GM19193 (cell line): Measurements from ENCODE around the gene ACSM2B.
"Not testable (repeated sequence)": the region's sequence is repeated elsewhere in the genome, so short reads cannot be mapped to it uniquely, and the experiment has no call there.

Experiments used
- POLR2A ChIP-seq: IDR thresholded peaks from 4 replicates; pipeline ENCODE4 v1.6.1; 2011; ENCODE audit not compliant: insufficient read depth, insufficient read length; ENCODE audit errors: extremely low read depth

Gene ACSM2B, protein sequence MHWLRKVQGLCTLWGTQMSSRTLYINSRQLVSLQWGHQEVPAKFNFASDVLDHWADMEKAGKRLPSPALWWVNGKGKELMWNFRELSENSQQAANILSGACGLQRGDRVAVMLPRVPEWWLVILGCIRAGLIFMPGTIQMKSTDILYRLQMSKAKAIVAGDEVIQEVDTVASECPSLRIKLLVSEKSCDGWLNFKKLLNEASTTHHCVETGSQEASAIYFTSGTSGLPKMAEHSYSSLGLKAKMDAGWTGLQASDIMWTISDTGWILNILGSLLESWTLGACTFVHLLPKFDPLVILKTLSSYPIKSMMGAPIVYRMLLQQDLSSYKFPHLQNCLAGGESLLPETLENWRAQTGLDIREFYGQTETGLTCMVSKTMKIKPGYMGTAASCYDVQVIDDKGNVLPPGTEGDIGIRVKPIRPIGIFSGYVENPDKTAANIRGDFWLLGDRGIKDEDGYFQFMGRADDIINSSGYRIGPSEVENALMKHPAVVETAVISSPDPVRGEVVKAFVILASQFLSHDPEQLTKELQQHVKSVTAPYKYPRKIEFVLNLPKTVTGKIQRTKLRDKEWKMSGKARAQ

GRCh38 chr16:20576145-20576544, at the start of gene ACSM2B:
ACSM2B (minus strand) TSS chr16:20576367; CDS start chr16:20564845, 11,522 bp downstream.
- not testable (repeated sequence) for TF ChIP-seq POLR2A

DNA sequence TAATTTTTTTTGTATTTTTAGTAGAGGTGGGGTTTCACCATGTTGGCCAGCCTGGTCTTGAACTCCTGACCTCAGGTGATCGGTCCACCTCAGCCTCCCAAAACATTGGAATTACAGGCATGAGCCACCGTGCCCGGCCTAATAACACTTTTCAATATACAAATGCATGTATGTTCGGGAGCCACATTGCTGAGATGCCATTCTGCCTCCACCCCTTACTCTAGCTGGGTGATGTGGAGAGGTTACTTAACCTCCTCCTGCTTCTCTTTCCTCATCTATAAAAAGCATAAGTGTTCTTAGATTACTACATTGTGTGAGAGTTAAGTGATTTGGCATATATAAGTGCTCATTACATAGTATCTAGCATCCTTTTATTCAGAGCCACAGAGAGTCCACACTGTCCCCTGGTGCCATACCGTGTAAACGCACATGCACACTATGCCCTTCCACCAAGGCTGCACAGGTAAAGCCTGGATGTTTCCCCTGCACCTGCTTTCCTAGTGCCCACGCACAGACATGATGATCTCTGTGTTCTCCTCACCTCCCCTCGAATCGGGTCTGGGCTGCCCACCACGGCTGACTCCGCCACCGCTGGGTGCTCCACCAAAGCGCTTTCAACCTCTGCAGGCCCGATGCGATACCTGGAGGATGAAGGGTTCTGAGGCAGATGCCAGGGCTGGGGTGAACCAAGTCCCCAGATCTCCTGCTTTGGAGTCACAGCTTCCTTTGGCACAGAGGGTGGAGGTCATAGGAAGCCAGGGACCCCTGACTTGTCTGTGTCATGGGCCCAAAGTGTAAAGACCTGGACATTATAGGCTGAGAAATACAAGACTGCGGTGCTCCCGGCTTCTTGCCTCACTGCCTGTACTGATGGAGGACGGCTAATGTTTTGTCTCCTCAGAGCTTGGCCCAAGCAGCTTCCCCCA, 49.0 kb upstream of the ACSM2B start:
- TF ChIP-seq POLR2A: no peak

GRCh38 chr16:20624205-20624604, 48.0 kb upstream of the ACSM2B start:
- no peak for TF ChIP-seq POLR2A

- TF ChIP-seq POLR2A: no peak
Observed at GRCh38 chr16:20622498-20622870, 46.3 kb upstream of the ACSM2B start.

DNA sequence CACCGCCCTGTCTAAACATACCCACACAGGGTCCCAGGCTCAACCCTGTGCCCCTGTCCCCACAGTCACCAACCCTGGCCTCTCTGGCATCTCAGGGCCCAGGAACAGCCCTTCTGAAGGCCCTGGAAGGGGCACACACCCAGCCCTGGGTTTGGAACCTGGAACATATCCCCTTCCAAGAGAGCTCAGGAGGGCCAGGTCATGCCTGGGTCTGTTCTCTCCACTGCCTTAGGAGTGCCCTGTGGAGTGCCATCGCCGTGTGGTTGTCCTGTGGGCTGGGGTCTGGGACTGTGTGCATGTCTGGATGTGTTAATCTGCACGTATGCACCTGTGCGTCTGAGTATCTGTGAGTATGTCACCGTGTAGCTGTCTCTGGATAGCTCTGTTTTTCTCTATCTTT, 45.2 kb upstream of the ACSM2B start:
- no peak for TF ChIP-seq POLR2A

DNA sequence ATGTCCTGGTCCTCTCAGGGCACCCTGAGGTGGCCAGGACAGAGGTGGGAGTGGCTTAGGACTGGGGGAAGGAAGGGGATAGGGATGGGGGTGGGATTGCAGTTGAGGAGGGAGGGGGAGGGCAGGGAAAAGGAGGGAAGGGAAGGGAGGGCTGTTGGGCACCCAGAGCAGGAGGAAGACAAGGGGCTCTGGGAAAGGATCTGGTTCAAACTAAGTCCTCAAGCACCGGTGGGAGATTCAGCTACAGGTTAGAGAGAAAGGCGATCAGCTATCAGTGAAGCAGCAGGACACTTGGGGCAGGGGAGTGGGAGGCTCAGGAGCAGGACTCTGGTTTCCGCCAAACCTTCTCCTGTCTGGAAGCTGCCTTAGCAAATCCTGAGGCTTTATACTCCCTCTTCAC, 44.6 kb upstream of the ACSM2B start:
- TF ChIP-seq POLR2A: no peak

DNA sequence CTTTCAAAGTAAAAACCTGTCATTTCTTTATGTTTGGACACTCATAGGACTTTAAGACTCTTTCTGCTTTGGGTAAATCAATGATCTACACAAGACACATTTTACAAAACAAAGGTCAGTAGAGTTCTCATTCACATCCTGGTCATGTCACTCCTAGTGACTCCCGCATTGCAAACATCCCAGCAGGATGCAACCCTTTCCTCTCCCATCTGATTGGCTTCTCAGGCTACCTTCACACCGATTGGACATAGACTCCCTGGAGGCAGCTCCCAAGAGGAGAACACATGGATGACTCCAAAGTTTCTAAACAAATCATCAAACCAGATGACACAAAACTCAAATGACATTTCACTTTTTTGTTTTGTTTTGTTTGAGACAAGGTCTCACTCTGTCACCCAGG, 43.8 kb upstream of the ACSM2B start:
- no peak for TF ChIP-seq POLR2A

DNA sequence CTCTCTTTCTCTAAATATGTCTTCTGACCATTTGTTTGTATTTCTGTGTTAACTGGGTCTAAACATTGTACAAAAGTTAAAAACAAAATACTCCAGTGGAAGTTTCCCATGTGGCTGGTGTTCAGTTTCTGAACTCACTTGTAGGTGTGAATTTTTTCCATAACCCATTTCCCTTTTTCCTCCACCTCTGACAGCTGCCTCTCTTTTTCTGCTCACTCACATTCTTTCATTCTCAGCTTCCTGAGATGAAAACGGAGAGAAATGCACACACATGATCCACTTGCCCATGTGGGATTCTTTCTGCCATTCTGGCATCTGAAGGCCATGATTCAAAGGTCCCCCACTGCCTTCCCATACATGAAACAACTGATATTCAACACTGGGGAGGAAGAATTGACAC, 41.1 kb upstream of the ACSM2B start:
- TF ChIP-seq POLR2A: no peak

GRCh38 chr16:20614186-20615141, 38.3 kb upstream of the ACSM2B start:
- no peak for TF ChIP-seq POLR2A

DNA sequence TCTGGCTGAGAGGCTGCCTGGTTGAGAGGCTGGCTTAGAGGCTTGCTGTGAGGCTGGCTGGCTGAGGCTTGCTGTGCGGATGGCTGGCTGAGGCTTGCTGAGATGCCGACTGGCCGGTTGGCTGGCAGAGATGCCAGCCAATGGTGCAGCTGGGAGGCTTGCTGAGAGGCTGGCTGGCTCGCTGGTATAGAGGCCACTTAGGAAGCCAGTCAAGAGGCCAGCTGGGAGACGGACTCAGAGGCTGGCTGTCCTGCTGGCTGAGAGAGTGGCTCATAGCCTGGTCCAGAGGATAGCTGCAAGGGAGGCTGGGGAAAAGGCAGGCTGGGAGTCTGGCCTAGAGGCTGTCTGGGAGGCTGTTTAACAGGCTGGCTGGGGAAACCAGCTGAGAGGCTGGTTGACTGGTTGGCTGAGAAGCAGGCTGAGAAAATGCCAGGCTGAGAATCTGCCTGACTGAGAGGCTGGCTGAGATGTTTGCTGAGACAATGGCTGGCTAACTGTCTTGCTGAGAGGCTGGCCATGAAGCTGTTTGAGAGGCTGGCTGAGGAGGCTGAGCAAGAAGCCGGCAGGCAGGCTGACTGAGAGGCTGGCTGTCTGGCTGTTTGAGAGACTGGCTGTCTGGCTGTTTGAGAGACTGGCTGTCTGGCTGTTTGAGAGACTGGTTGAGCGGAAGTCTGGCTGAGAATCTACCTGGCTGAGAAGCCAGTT, 37.5 kb upstream of the ACSM2B start:
- no peak for TF ChIP-seq POLR2A

DNA sequence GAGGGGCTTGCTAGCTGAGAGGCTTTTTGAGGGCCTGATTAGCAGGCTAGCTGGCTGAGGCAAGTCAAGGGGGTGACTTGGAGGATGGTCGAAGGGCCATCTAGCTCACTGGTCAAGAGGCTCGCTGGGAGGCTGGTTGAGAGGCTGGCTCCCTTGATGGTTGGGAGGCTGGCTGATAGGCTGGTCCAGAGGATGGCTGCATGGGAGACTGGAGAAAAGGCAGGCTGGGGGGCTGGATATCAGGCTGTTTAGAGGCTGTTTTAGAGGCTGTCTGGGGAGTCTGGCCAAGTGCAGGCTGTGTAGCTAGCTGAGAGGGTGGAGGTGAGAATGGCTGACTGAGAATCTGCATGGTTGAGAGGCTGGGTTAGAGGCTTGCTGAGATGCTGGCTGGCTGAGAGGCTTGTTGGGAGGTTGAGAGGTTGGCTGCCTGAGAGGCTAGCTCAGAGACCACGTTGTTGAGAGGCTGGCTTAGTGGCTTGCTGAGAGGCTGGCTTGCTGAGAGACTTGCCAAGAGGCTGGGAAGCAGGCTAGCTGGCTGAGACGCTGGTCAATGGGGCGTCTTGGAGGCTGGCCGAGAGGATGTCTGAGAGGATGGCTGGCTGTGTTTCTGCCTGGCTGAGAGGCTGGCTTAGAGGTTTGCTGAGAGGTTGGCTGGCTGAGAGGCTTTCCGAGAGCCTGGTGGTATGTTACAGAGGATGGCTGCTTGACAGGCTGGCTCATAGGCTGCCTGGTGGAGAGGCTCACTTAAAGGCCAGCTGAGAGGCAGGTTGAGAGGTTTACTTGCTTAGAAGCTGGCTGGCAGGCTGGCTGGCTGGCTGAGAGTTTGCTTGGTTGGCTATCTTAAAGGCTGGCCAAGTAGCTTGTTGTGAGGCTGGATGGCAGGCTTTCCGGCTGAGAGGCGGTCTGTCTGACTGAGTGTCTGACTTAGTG, 36.6 kb upstream of the ACSM2B start:
- no peak for TF ChIP-seq POLR2A

GRCh38 chr16:20611975-20612481, 35.9 kb upstream of the ACSM2B start:
- TF ChIP-seq POLR2A: no peak

DNA sequence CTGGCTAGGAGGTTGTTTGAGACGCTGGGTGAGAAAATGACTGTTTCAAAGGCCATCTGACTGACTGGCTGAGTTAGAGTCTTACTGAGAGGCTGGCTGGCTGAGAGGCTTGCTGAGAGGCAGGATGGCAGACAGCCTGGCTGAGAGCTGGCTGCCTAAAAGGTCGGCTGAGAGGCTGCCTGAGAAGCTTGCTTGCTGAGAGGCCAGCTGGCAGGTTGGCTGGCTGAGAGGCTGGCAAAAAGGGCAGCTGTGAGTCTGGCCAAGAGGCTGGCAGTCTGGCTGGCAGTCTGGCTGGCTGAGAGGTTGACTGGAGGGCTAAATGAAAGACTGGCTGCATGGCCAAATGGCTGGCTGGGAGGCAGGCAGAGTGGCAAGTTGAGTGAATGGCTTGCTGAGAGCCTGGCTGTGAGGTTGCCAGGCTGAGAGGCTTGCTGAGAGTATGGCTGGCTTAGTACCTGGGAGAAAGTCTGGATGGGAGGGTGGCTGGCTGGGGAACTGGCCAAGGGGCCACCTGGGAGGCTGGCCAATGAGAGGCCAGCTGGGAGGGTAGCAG, 35.3 kb upstream of the ACSM2B start:
- no peak for TF ChIP-seq POLR2A

- no peak for TF ChIP-seq POLR2A
Observed at GRCh38 chr16:20610892-20611349, 34.8 kb upstream of the ACSM2B start.
